Measurements from ENCODE around the gene ARPP21. TPM values are rescaled to one million over a fixed set of nuclear protein-coding genes. Genes with fewer than 3 reads are reported as not detected.

The ARPP21 gene
- total RNA-seq, 1 experiment from 2014 or later: not detected

GRCh38 chr3:35641920-35642527 is 2.7 kb downstream of the ARPP21 start:
- Histone ChIP-seq H3K4me1 (ENCODE audit: insufficient read depth, low read length) (peaks cover 5% of the 10 kb centered on the region; the same call in 1 of the 2 replicates), H3K27me3 (ENCODE audit: low read length) (peaks cover 30% of the 10 kb centered on the region), H3K4me2 (ENCODE audit: low read length) (no peak overlapping the region), H3K9ac (ENCODE audit: low read length) (no peak overlapping the region), H3K4me3 (ENCODE audit: low read length) (no peak overlapping the region), H3K79me2 (ENCODE audit: low read length) (no peaks in the 10 kb centered on the region), H3K36me3 (ENCODE audit: low read depth, low read length) (no peaks in the 10 kb centered on the region), H3K9me2 (replicated peaks; ENCODE audit: low read length) (no peaks in the 10 kb centered on the region), H4K20me1 (ENCODE audit: low read length) (no peaks in the 10 kb centered on the region; the same call in 1 of the 2 replicates), H3F3A (ENCODE audit: low read length, unreplicated experiment) (no peaks in the 10 kb centered on the region), H2AFZ (ENCODE audit: low read length) (no peak overlapping the region), H3K27ac (ENCODE audit: low read length) (no peak overlapping the region), H3K9me3 (ENCODE audit: low read length) (no peaks in the 10 kb centered on the region)
- DNase-seq: no peak
- TF ChIP-seq CTCF (conservative IDR thresholded peaks at IDR 0.05; ENCODE audit: low read depth, low read length) (no peak), EZH2phosphoT487 (IDR thresholded peaks at IDR 0.05; ENCODE audit: borderline replicate concordance, low read length) (no peak), EZH2 (IDR thresholded peaks at IDR 0.05; ENCODE audit: low read length, unreplicated experiment) (no peak)
- no TSS peak for BruUV-seq (replicated peaks)
- CTCF ChIA-PET: no interaction called here
- ATAC-seq: no peak
- POLR2A ChIA-PET (ENCODE audit: unreplicated experiment): no interaction called here
- intact Hi-C loops (cut with micrococcal nuclease): no loop called here

GRCh38 chr3:35643495-35643894 is 4.2 kb downstream of the ARPP21 start:
- no peak for ATAC-seq
- Histone ChIP-seq H3F3A (ENCODE audit: low read length, unreplicated experiment) (no peaks in the 10 kb centered on the region), H2AFZ (ENCODE audit: low read length) (no peak overlapping the region), H3K4me1 (ENCODE audit: insufficient read depth, low read length) (peaks cover 5% of the 10 kb centered on the region; the same call in 1 of the 2 replicates), H3K27ac (ENCODE audit: low read length) (no peak overlapping the region), H3K4me3 (ENCODE audit: low read length) (no peak overlapping the region), H3K9ac (ENCODE audit: low read length) (no peak overlapping the region), H3K27me3 (ENCODE audit: low read length) (peaks cover 26% of the 10 kb centered on the region), H3K9me2 (replicated peaks; ENCODE audit: low read length) (no peaks in the 10 kb centered on the region), H3K79me2 (ENCODE audit: low read length) (no peaks in the 10 kb centered on the region), H3K9me3 (ENCODE audit: low read length) (no peaks in the 10 kb centered on the region), H4K20me1 (ENCODE audit: low read length) (no peaks in the 10 kb centered on the region), H3K36me3 (ENCODE audit: low read depth, low read length) (no peaks in the 10 kb centered on the region), H3K4me2 (ENCODE audit: low read length) (no peak overlapping the region)
- no peak for DNase-seq
- BruUV-seq (replicated peaks): no TSS peak
- intact Hi-C loops (cut with micrococcal nuclease): no loop called here
- ChIA-PET POLR2A (ENCODE audit: unreplicated experiment) (no interaction called here), CTCF (no interaction called here)
- no peak for TF ChIP-seq EZH2phosphoT487 (IDR thresholded peaks at IDR 0.05; ENCODE audit: borderline replicate concordance, low read length)
- no peak for TF ChIP-seq CTCF (conservative IDR thresholded peaks at IDR 0.05; ENCODE audit: low read depth, low read length)

- Histone ChIP-seq H3K36me3 (ENCODE audit: low read depth, low read length) (no peaks in the 10 kb centered on the region), H3K79me2 (ENCODE audit: low read length) (no peaks in the 10 kb centered on the region), H3K4me1 (ENCODE audit: insufficient read depth, low read length) (peaks cover 3% of the 10 kb centered on the region; the same call in 1 of the 2 replicates), H3K27ac (ENCODE audit: low read length) (no peak overlapping the region), H3K9ac (ENCODE audit: low read length) (no peak overlapping the region), H3K4me2 (ENCODE audit: low read length) (no peak overlapping the region), H4K20me1 (ENCODE audit: low read length) (no peaks in the 10 kb centered on the region), H3K9me3 (ENCODE audit: low read length) (no peaks in the 10 kb centered on the region), H3K9me2 (replicated peaks; ENCODE audit: low read length) (no peaks in the 10 kb centered on the region), H3K27me3 (ENCODE audit: low read length) (peaks cover 18% of the 10 kb centered on the region), H3F3A (ENCODE audit: low read length, unreplicated experiment) (no peaks in the 10 kb centered on the region), H3K4me3 (ENCODE audit: low read length) (no peak overlapping the region), H2AFZ (ENCODE audit: low read length) (no peak overlapping the region)
- intact Hi-C loops (cut with micrococcal nuclease): no loop called here
- CTCF ChIA-PET: no interaction called here
- DNase-seq: no peak
- POLR2A ChIA-PET (ENCODE audit: unreplicated experiment): no interaction called here
- BruUV-seq (replicated peaks): no TSS peak
- TF ChIP-seq EZH2phosphoT487 (IDR thresholded peaks at IDR 0.05; ENCODE audit: borderline replicate concordance, low read length) (no peak), EZH2 (IDR thresholded peaks at IDR 0.05; ENCODE audit: low read length, unreplicated experiment) (no peak), CTCF (conservative IDR thresholded peaks at IDR 0.05; ENCODE audit: low read depth, low read length) (no peak)
- no peak for ATAC-seq
These were observed 5.1 kb downstream of the ARPP21 start for GRCh38 chr3:35644451-35644850.
